Gastroesophageal sphincter (tissue), 4 donors: Measurements from ENCODE around the gene ANO2. TPM values are rescaled to one million over a fixed set of nuclear protein-coding genes. Genes with fewer than 3 reads are reported as not detected.

Source experiments
- ATAC-seq: fragments of 150-250 bp; one replicate; pipeline ENCODE4 v1.9.1; 2016; ENCODE audit warnings: mild to moderate bottlenecking, moderate library complexity
- H3K27ac ChIP-seq, 4 donors: fragments of 200-600 bp; sonication (generic) in 3 of 4; 1 replicate in 3 of 4; 2 replicates in 1 of 4; pipeline ENCODE4 v1.5.1; 2016 to 2019
- H3K27me3 ChIP-seq: fragments of 200-600 bp; sonication (generic); one replicate; pipeline ENCODE4 v1.5.1; 2019
- H3K36me3 ChIP-seq, 2 donors: fragments of 200-600 bp; sonication (generic); one replicate each; pipeline ENCODE4 v1.5.1; 2019; ENCODE audit warnings: control low read depth in 1 of 2
- H3K4me1 ChIP-seq, 3 donors: fragments of 200-600 bp; sonication (generic); 1 replicate in 2 of 3; 2 replicates in 1 of 3; pipeline ENCODE4 v1.5.1; 2016 to 2019; ENCODE audit warnings: control low read depth in 2 of 3
- H3K4me3 ChIP-seq, 2 donors: fragments of 200-600 bp; sonication (generic); one replicate each; pipeline ENCODE4 v1.5.1; 2019; ENCODE audit warnings: mild to moderate bottlenecking in 1 of 2, moderate library complexity in 1 of 2
- H3K9me3 ChIP-seq, 3 donors: fragments of 200-600 bp; sonication (generic); one replicate each; pipeline ENCODE4 v1.5.1; 2017 to 2019; ENCODE audit warnings: control low read depth in 2 of 3
- EP300 ChIP-seq: sonication (generic); formaldehyde crosslinking; IDR thresholded peaks from one replicate; pipeline ENCODE4 v1.6.1; 2017; ENCODE audit warnings: antibody characterized with exemption, mild to moderate bottlenecking
- POLR2A ChIP-seq, 2 donors: fragments of 450-650 bp; IDR thresholded peaks; one replicate each; pipeline ENCODE4 v1.6.1; 2017; ENCODE audit warnings: antibody characterized with exemption in 2 of 2, mild to moderate bottlenecking in 2 of 2, moderate library complexity in 1 of 2
- POLR2AphosphoS5 ChIP-seq: sonication (generic); formaldehyde crosslinking; IDR thresholded peaks from one replicate; pipeline ENCODE4 v1.6.1; 2017; ENCODE audit warnings: antibody characterized with exemption
- WGBS, 2 donors: methylation state at CpG; one replicate each; pipeline ENCODE4 v1.1.5; 2018; ENCODE audit warnings: low coverage in 1 of 2; 5-methylcytosine and 5-hydroxymethylcytosine counted together
- total RNA-seq, 4 donors: library from RNA; depleted of rRNA; stranded (reverse); fragments of >200 nt; gene quantifications; one replicate each; pipeline ENCODE4 v1.1.0, GENCODE V29; 2016
- TF ChIP-seq, protein P1 (sequence below), 4 experiments: fragments of 200-600 bp in 2 of 4; fragments of 450-650 bp in 2 of 4; sonication (generic) in 1 of 4; IDR thresholded peaks; one replicate each; pipeline ENCODE4 v1.5.1; 2017 to 2019; ENCODE audit warnings: antibody characterized with exemption in 4 of 4, mild to moderate bottlenecking in 2 of 4, moderate library complexity in 2 of 4

Gene ANO2
- total RNA-seq, 4 donors from 2014 or later, result 3.1 to 10.9 (median 6.7) TPM

DNA sequence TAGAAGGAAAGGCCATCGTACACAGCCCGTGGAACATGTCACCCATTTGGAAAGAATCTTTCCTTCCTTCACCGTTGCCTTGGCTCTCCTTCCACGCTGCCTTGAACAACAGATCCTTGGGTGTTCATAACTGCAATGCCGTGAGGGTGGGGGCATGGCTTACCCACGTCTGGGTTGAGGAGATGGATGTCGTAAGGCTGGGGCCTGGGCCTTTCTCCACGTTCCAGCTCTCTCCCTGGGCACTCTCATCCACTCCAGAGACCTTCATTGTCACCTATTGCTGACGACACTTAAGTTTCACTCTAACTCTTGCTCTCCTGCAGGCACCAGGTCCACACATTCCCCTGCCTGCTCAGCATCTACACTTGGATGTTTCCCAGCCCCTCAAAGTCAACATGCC is 19.4 kb downstream of the ANO2 start:
- 79 to 87% methylated on average over 6 to 9 of the region's 9 CpGs for WGBS, 2 donors
- TF ChIP-seq EP300 (no peak), POLR2AphosphoS5 (no peak), POLR2A (IDR thresholded peaks at IDR 0.05) (no peak)
- TF ChIP-seq, protein P1, sequence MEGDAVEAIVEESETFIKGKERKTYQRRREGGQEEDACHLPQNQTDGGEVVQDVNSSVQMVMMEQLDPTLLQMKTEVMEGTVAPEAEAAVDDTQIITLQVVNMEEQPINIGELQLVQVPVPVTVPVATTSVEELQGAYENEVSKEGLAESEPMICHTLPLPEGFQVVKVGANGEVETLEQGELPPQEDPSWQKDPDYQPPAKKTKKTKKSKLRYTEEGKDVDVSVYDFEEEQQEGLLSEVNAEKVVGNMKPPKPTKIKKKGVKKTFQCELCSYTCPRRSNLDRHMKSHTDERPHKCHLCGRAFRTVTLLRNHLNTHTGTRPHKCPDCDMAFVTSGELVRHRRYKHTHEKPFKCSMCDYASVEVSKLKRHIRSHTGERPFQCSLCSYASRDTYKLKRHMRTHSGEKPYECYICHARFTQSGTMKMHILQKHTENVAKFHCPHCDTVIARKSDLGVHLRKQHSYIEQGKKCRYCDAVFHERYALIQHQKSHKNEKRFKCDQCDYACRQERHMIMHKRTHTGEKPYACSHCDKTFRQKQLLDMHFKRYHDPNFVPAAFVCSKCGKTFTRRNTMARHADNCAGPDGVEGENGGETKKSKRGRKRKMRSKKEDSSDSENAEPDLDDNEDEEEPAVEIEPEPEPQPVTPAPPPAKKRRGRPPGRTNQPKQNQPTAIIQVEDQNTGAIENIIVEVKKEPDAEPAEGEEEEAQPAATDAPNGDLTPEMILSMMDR (IDR thresholded peaks at IDR 0.05), result no peak
- Histone ChIP-seq H3K27ac (no peak overlapping the region), H3K27me3 (peaks cover 34% of the 10 kb centered on the region), H3K36me3 (no peaks in the 10 kb centered on the region), H3K9me3 (no peaks in the 10 kb centered on the region), H3K4me1 (no peaks in the 10 kb centered on the region), H3K4me3 (no peak overlapping the region)
- ATAC-seq, result no peak

DNA sequence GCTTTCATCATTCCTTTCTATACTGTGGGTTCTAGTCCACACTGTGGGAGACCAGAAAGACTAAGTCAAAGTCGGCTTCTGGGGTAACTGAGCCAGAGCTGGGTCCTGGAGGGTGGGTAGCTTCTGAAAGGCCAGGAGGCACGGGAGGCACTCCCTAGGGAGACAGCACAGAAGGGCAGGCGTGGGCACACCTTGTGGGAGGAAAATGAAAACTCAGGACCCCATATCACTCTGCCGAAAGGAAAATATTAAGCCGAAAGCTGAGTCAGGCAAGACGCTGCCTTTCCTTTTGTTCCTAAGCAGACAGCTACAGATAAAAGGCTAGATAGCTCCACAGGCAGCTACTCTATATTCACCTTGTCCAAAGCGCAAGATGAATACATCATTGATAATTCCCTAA is 20.7 kb downstream of the ANO2 start:
- TF ChIP-seq EP300, result no peak
- no peak for TF ChIP-seq POLR2A (IDR thresholded peaks at IDR 0.05)
- TF ChIP-seq, protein P1 (IDR thresholded peaks at IDR 0.05), result no peak
- no peak for TF ChIP-seq POLR2AphosphoS5
- Histone ChIP-seq H3K27me3 (peaks cover 30% of the 10 kb centered on the region), H3K4me1 (no peaks in the 10 kb centered on the region), H3K4me3 (no peak overlapping the region), H3K36me3 (no peaks in the 10 kb centered on the region), H3K27ac (no peak overlapping the region), H3K9me3 (no peaks in the 10 kb centered on the region)
- 46 to 68% methylated on average over 4 to 6 of the region's 7 CpGs for WGBS, 2 donors
- no peak for ATAC-seq

DNA sequence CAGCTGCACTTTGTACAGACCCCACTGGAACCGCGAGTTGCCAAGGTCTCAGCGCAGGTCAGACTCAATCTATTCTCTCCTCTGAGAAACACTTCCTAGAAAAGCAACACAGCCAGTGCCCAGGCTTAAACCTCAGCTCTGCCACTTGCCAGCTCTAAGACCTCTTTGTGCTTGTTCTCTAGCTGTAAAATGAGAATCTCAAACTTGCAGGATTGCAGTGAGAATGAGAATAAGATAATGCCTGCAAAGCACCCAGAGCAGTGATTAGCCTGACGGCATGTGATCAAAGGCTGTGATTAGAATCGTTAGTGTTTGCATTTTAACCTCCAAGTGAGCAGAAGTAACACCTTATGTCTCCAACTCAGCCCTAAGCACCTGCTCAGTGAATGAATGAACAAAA is 21.3 kb downstream of the ANO2 start:
- no peaks in the 10 kb centered on the region for H3K9me3 ChIP-seq
- 50 to 65% methylated on average over 5 of the region's 5 CpGs for WGBS, 2 donors
- H3K27me3 ChIP-seq, result peaks cover 30% of the 10 kb centered on the region
- TF ChIP-seq POLR2A (IDR thresholded peaks at IDR 0.05), result no peak
- no peak for TF ChIP-seq EP300
- no peak for TF ChIP-seq POLR2AphosphoS5
- TF ChIP-seq, protein P1 (IDR thresholded peaks at IDR 0.05), result no peak
- no peak for ATAC-seq
- H3K4me1 ChIP-seq, result no peaks in the 10 kb centered on the region
- no peak overlapping the region for H3K4me3 ChIP-seq
- H3K36me3 ChIP-seq, result no peaks in the 10 kb centered on the region
- H3K27ac ChIP-seq, result no peak overlapping the region

DNA sequence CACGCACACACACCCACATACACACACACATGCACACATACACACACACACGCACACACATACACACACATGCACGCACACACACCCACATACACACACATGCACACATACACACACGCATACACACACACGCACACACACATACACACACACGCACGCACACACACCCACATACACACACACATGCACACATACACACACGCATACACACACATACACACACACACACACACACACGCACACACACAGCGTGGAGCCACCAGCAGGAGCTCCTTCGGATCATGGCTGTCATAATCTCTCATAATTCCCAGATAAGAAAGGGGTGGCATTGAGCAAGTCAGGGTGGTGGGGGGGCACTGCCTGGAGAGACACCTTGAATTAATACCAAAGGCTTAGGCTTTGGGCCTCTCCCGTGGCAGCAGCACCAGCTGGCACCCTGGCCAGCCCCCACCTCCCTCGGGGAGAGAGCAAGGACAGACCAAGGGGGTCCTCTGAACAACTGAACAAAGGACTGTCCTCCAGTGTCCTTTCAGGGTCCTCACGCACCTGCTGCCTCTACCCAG is 21.9 kb downstream of the ANO2 start:
- TF ChIP-seq POLR2A (IDR thresholded peaks at IDR 0.05) (no peak), EP300 (no peak), POLR2AphosphoS5 (no peak)
- TF ChIP-seq, protein P1 (IDR thresholded peaks at IDR 0.05), result no peak
- no peaks in the 10 kb centered on the region for H3K9me3 ChIP-seq
- no peak overlapping the region for H3K4me3 ChIP-seq
- H3K4me1 ChIP-seq, result no peaks in the 10 kb centered on the region
- no peak for ATAC-seq
- H3K27ac ChIP-seq, result no peak overlapping the region
- WGBS, 2 donors, result 40 to 73% methylated on average over 3 to 6 of the region's 14 CpGs
- H3K36me3 ChIP-seq, result no peaks in the 10 kb centered on the region
- H3K27me3 ChIP-seq, result peaks cover 30% of the 10 kb centered on the region
